T-helper 2 cell treated with Interferon-gamma antibody and Interleukin-4, amounts not matched to agents 5 μg/mL and 100 μg/mL, for 36 hours (primary cell): ENCODE measurements around the gene SLC25A26.
"Not testable (repeated sequence)": the region's sequence is repeated elsewhere in the genome, so short reads cannot be mapped to it uniquely, and the experiment has no call there.

Experiments used
- DNase-seq: peaks from one replicate; pipeline ENCODE4 v3.0.0; 2021; ENCODE audit warnings: low spot score
- H3K27ac Mint-ChIP-seq: one replicate; pipeline ENCODE4 v1.8.0; 2021; ENCODE audit warnings: mild to moderate bottlenecking, mixed read lengths
- H3K27me3 Mint-ChIP-seq: one replicate; pipeline ENCODE4 v1.8.0; 2021; ENCODE audit warnings: low read depth, mixed read lengths
- H3K36me3 Mint-ChIP-seq: one replicate; pipeline ENCODE4 v1.8.0; 2021; ENCODE audit warnings: low read depth, mixed read lengths
- H3K4me1 Mint-ChIP-seq: one replicate; pipeline ENCODE4 v1.8.0; 2021; ENCODE audit warnings: low read depth, mixed read lengths
- H3K4me3 Mint-ChIP-seq: one replicate; pipeline ENCODE4 v1.8.0; 2022; ENCODE audit warnings: mild to moderate bottlenecking, moderate library complexity, mixed read lengths
- H3K9me3 Mint-ChIP-seq: one replicate; pipeline ENCODE4 v1.8.0; 2021; ENCODE audit warnings: mixed read lengths

The SLC25A26 gene

DNA sequence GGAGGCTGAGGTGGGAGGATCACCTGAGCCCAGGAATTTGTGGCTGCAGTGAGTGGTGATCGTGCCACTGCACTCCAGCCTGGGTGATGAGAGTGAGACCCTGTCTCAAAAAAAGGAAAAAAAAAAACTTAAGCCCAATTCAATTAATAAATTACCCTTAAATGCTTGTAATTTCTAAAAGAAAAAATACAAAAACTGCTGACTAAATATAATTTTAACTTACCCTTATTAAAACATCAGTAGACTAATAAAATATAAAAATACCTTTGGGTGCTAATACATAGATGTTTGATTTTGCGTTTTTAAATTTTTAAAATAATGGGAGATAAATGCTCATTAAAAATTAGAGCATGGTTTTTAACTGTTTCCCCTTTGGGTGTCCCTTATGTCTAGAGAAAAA lies 17.5 kb upstream of the SLC25A26 start:
- Mint-ChIP-seq H3K36me3 (no peaks in the 10 kb centered on the region), H3K9me3 (no peaks in the 10 kb centered on the region), H3K4me3 (no peak overlapping the region), H3K27ac (no peak overlapping the region), H3K27me3 (peaks cover 9% of the 10 kb centered on the region), H3K4me1 (no peaks in the 10 kb centered on the region)
- DNase-seq = no peak

DNA sequence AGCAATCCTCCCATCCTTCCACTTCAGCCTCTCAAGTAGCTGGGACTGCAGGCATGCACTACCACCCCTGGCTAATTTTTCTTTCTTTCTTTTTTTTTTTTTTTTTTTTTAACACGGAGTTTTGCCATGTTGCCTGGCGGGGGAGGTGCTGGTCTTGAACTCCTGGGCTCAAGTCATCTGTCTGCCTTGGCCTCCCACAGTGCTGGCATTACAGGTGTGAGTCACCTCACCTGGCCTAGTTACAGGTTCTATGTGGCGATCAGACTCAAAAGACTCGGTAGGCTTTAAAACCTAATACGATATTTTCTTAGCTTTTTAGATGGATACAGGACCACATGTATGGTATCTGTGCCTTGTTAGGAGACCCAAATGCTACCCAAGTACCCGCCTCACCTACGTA lies 14.0 kb upstream of the SLC25A26 start:
- Mint-ChIP-seq H3K27me3 (peaks cover 2% of the 10 kb centered on the region), H3K4me3 (no peak overlapping the region), H3K36me3 (no peaks in the 10 kb centered on the region), H3K27ac (no peak overlapping the region), H3K9me3 (no peaks in the 10 kb centered on the region), H3K4me1 (no peaks in the 10 kb centered on the region)
- no peak for DNase-seq

DNA sequence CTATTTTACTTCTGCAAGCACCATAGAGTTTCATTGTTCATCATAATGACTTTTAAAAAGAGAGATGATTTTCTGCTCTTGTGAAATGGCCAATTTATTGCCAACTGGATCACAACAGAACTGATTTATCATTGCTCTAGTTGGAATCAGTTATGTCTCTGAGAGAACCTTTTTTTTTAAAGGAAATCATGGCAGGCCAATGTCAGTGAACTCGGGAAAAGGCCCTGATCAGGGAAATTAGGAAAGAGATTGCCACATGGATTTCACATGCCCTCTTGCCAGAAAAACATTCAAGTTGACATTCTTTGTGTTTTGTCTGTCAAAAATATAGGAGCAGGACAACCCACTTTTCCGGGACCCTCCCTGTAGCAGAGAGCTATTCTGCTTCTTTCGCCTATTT lies 12.6 kb upstream of the SLC25A26 start:
- no peak overlapping the region for H3K4me3 Mint-ChIP-seq
- no peaks in the 10 kb centered on the region for H3K27me3 Mint-ChIP-seq
- no peak for DNase-seq
- H3K36me3 Mint-ChIP-seq = no peaks in the 10 kb centered on the region
- H3K27ac Mint-ChIP-seq = no peak overlapping the region
- H3K4me1 Mint-ChIP-seq = no peaks in the 10 kb centered on the region
- H3K9me3 Mint-ChIP-seq = no peaks in the 10 kb centered on the region

DNA sequence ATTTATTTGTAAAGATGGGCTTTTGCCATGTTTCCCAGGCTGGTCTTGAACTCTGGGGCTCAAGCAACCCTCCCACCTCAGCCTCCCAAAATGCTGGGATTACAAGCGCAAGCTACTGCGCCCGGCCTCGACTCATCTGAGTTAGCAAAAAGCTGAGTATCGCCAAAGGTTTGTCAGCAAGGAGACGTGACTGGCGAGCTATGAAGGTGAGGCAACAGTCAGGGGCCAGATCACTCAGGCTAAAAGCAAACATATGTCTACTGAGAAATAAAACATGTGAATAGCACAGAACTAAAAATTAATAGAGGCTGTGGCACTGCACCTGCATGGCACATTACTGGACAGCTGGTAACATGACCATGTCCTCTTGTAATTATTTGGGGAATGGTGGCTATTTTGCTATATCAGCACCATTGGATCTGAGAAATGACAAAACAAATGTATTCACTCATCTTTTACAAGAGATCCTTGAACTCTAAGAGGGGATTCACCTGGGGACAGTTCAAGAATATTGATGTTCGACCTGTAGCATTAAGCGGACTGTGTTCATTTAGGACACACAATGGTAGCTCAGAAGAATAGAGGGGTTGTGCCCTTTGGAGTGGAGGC lies 10.0 kb upstream of the SLC25A26 start:
- Mint-ChIP-seq H3K9me3 (no peaks in the 10 kb centered on the region), H3K27me3 (peaks cover 1% of the 10 kb centered on the region), H3K4me3 (no peak overlapping the region), H3K4me1 (no peaks in the 10 kb centered on the region), H3K36me3 (no peaks in the 10 kb centered on the region), H3K27ac (no peak overlapping the region)
- DNase-seq = no peak

DNA sequence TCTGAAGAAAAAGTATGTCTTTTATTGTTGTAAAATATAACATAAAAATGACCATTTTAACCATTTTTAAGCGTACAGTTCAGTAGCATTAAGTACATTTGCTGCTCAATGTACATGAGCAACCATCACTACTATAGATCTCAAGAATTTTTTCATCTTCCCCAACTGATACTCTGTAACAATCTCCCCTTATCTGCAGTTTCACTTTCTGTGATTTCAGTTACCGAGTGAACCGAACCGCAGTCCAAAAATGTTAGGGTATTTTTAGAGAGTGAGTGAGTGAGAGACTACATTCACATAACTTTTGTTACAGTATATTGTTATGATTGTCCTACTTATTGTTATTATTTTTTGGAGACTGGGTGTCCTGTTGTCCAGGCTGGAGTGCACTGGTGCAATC lies 9.0 kb upstream of the SLC25A26 start:
- H3K27ac Mint-ChIP-seq = no peak overlapping the region
- no peaks in the 10 kb centered on the region for H3K4me1 Mint-ChIP-seq
- H3K9me3 Mint-ChIP-seq = no peaks in the 10 kb centered on the region
- no peaks in the 10 kb centered on the region for H3K36me3 Mint-ChIP-seq
- no peak overlapping the region for H3K4me3 Mint-ChIP-seq
- DNase-seq = no peak
- H3K27me3 Mint-ChIP-seq = peaks cover 3% of the 10 kb centered on the region

DNA sequence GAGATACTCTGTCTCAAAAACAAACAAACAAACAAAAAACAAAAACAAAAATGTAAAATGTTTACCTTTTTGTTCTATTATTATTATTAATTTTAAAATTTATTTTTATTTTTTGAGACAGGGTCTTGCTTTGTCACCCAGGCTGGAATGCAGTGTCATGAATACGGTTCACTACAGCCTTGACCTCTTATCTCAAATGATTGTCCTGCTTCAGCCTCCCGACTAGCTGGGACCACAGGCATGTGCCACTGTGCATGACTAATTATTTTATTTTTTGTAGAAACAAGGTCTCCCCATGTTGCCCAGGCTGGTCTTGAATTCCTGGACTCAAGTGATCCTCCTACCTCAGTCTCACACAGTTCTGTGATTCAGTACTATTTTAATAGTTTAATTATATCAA lies 5.7 kb upstream of the SLC25A26 start:
- Mint-ChIP-seq H3K27ac (no peak overlapping the region), H3K36me3 (no peaks in the 10 kb centered on the region), H3K9me3 (no peaks in the 10 kb centered on the region), H3K4me3 (no peak overlapping the region), H3K27me3 (peaks cover 8% of the 10 kb centered on the region), H3K4me1 (peaks cover 3% of the 10 kb centered on the region)
- DNase-seq = no peak

DNA sequence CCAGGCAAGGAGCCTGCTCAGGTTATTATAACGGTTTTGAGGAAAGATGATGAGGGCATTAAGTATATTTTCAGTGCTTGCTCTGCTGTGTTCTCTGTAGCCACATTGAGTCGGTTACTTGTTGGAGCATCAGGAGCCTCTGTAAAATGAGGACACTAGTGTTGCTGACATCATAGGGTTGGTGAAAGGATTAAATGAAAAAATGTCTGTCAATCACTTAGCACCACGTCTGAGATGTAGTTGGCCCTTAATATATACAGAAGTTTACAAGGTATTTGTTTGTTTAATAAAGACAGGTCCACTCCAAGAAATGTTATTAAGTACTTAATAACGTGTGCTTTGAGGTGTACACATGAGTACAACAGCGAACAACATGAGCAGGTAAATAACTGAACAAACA lies 735 bp upstream of the SLC25A26 start:
- H3K27me3 Mint-ChIP-seq = peaks cover 8% of the 10 kb centered on the region
- peaks cover 22% of the 10 kb centered on the region for H3K4me1 Mint-ChIP-seq
- DNase-seq = no peak
- peak overlapping the region; percentile 52 for H3K4me3 Mint-ChIP-seq
- H3K36me3 Mint-ChIP-seq = peaks cover 12% of the 10 kb centered on the region
- no peak overlapping the region for H3K27ac Mint-ChIP-seq
- no peaks in the 10 kb centered on the region for H3K9me3 Mint-ChIP-seq

DNA sequence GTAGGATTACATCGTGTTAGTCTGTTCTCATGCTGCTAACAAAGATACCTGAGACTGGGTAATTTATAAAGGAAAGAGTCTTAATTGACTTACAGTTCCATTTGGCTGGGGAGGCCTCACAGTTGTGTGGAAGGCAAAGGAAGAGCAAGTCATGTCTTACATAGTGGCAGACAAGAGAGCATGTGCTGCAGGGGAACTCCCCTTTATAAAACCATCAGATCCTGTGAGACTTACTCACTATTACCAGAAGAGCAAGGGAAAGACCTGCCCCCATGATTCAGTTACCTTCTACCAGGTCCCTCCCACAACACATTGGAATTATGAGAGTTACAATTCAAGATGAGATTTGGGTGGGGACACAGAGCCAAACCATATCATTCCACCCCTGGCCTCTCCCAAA lies 3.4 kb downstream of the SLC25A26 start:
- DNase-seq = peak; percentile 24

DNA sequence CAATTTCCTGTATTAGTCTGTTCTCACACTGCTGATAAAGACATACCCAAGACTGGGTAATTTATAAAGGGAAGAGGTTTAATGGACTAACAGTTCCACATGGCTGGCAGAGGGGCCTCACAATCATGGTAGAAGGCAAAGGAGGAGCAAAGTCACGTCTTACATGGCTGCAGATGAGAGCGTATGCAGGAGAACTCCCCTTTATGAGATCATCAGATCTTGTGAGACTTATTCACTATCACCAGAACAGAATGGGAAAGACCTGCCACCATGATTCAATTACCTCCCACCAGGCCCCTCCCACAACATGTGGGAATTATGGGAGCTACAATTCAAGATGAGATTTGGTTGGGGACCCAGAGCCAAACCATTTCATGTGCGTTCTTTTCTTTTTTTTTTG lies 5.3 kb downstream of the SLC25A26 start:
- not testable (repeated sequence) for H3K27me3 Mint-ChIP-seq, H3K4me3 Mint-ChIP-seq, H3K27ac Mint-ChIP-seq, DNase-seq, H3K9me3 Mint-ChIP-seq
- Mint-ChIP-seq H3K36me3 (peaks cover 21% of the 10 kb centered on the region), H3K4me1 (peaks cover 19% of the 10 kb centered on the region)

More for the DNA sequence above, 3.4 kb downstream of the SLC25A26 start:
- Mint-ChIP-seq H3K27ac (no peak overlapping the region), H3K4me3 (no peak overlapping the region), H3K9me3 (no peaks in the 10 kb centered on the region), H3K4me1 (peaks cover 25% of the 10 kb centered on the region), H3K27me3 (no peaks in the 10 kb centered on the region), H3K36me3 (peaks cover 16% of the 10 kb centered on the region)

DNA sequence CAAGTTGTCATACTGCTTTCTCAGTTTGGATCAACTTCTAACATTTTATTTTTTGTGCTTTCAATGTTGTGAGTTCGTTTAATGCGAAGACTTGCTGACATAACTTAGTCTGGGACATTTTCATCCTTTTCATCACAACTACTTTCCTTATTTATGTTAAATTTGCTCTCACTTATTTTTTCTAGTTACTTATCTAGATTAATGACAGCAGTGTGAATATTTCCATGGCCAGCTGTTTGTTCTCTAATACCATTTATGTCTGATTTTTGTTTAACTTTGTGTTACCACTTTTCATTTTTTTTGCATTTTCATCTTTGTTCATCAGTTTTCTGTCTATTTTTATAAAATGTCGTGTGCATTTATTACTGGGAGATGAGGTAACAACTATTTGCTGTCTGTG lies 6.2 kb downstream of the SLC25A26 start:
- peaks cover 21% of the 10 kb centered on the region for H3K36me3 Mint-ChIP-seq
- no peak overlapping the region for H3K27ac Mint-ChIP-seq
- peaks cover 4% of the 10 kb centered on the region for H3K9me3 Mint-ChIP-seq
- peaks cover 11% of the 10 kb centered on the region for H3K4me1 Mint-ChIP-seq
- no peaks in the 10 kb centered on the region for H3K27me3 Mint-ChIP-seq
- no peak for DNase-seq
- H3K4me3 Mint-ChIP-seq = no peak overlapping the region

DNA sequence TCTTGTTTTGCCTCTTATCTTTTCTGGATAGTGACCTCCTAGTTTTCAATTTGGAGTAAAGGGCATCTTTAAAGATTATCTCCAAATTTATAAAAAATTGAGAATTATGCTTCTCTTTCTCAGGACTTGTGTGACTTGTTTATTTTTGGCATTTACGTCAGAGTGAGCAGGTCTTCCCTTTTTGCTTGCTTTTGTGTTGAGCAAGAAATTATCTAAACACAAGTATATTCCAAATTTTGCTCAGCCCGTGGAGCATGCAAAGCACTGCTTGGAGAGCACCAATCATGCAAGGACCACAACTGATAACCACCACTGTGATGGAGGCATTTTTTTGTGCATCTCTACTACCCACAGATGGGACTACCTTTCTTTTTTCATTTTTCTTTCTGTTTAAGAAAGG lies 7.1 kb downstream of the SLC25A26 start:
- no peak overlapping the region for H3K4me3 Mint-ChIP-seq
- no peaks in the 10 kb centered on the region for H3K27me3 Mint-ChIP-seq
- peaks cover 11% of the 10 kb centered on the region for H3K4me1 Mint-ChIP-seq
- peaks cover 4% of the 10 kb centered on the region for H3K9me3 Mint-ChIP-seq
- H3K27ac Mint-ChIP-seq = no peak overlapping the region
- peaks cover 22% of the 10 kb centered on the region for H3K36me3 Mint-ChIP-seq
- DNase-seq = no peak

DNA sequence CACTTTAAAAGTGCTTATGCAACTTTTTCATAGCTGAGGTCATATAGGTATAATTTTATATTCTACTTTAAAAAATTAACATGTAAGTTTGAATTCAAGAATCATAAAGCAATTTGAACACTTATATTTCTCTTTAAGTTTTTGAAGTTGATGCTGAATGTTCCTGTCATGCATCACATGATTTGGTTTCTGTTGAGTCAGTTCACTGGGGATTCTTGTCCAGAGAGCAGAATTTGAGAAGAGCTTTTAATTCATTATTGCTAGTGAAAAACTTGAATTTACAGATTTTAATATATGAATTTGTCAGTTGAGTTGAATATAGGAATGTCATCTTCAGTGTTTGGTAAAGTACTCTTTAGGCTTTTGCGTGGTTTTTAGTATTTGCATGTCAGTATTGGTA lies 7.9 kb downstream of the SLC25A26 start:
- no peak for DNase-seq
- H3K36me3 Mint-ChIP-seq = peaks cover 19% of the 10 kb centered on the region
- H3K27me3 Mint-ChIP-seq = no peaks in the 10 kb centered on the region
- peaks cover 9% of the 10 kb centered on the region for H3K4me1 Mint-ChIP-seq
- H3K9me3 Mint-ChIP-seq = peaks cover 4% of the 10 kb centered on the region
- no peak overlapping the region for H3K27ac Mint-ChIP-seq
- no peak overlapping the region for H3K4me3 Mint-ChIP-seq

DNA sequence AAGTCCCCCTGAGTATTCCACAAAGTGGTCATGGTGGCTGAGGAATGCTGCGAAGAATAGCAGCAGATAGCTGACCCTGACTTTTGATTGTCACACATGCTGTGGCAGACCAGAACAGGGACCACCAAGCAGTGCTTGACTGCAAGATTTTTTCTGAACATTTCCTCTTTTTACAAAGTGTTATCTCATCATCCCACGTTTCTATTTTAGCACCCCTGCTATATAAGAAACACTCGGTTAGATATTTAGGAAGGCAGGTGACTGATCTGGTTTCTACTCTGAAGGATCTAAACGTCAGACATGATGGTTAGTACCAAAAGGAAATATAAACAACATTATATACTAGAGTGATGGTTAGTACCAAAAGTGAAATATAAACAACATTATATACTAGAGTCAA lies 9.1 kb downstream of the SLC25A26 start:
- Mint-ChIP-seq H3K27me3 (no peaks in the 10 kb centered on the region), H3K36me3 (peaks cover 13% of the 10 kb centered on the region), H3K27ac (no peak overlapping the region), H3K9me3 (peaks cover 12% of the 10 kb centered on the region), H3K4me3 (no peak overlapping the region), H3K4me1 (peaks cover 4% of the 10 kb centered on the region)
- no peak for DNase-seq

DNA sequence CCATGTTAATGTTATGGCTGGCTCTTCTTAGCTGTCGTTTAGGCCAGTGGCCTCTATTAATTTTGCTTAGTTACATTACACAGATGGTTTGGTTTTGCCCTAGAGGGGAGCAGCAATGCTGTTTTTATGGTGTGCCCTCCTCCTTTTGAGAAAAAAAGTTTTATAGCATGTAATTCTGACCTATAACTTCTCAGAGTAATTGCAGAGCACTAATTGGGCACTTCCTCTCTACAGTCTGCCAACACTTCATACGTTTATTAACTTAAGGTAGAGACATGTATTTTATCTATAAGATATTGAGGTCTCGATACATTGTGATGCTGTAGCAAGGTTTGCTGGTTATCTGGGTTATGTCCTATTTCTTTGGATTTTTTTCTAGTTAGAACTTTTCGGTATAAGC lies 12.2 kb downstream of the SLC25A26 start:
- Mint-ChIP-seq H3K27me3 (no peaks in the 10 kb centered on the region), H3K4me1 (peaks cover 3% of the 10 kb centered on the region), H3K4me3 (no peak overlapping the region), H3K36me3 (peaks cover 23% of the 10 kb centered on the region), H3K27ac (no peak overlapping the region), H3K9me3 (peaks cover 30% of the 10 kb centered on the region)
- DNase-seq = no peak

DNA sequence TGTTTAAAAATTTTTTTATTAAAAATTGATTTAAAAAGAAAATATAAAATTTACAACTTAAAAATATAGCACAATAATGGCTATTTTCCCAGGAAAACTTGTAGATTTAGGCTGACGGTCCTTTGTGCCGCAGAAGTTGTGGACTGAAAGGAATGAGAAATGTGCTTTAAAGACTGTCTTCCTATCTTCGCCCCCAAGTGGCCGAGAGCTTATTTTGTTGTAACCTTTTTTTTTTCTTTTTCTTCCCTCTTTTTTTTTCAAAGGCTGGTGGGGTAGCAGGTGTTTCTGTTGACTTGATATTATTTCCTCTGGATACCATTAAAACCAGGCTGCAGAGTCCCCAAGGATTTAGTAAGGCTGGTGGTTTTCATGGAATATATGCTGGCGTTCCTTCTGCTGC lies 15.5 kb downstream of the SLC25A26 start:
- H3K4me1 Mint-ChIP-seq = peaks cover 9% of the 10 kb centered on the region
- H3K27ac Mint-ChIP-seq = no peak overlapping the region
- no peak overlapping the region for H3K4me3 Mint-ChIP-seq
- peaks cover 43% of the 10 kb centered on the region for H3K9me3 Mint-ChIP-seq
- peaks cover 40% of the 10 kb centered on the region for H3K36me3 Mint-ChIP-seq
- H3K27me3 Mint-ChIP-seq = no peaks in the 10 kb centered on the region
- no peak for DNase-seq
